H1 (cell line): Measurements from ENCODE around the gene CCDC169. TPM values are rescaled to one million over a fixed set of nuclear protein-coding genes. Genes with fewer than 3 reads are reported as not detected.
"Not testable (repeated sequence)": the region's sequence is repeated elsewhere in the genome, so short reads cannot be mapped to it uniquely, and the experiment has no call there.

Experiments
- CTCF ChIA-PET: fragments of 300-600 bp; sonication (Branson Sonifier 250); formaldehyde crosslinking; loops from one replicate; lab custom pipeline; 2021; ENCODE audit not compliant: partially characterized antibody; lab: Charles Lee
- POLR2A ChIA-PET: fragments of 300-600 bp; sonication (Branson Sonifier 250); formaldehyde crosslinking; loops from one replicate; lab custom pipeline; 2021; ENCODE audit warnings: inconsistent platforms; ENCODE audit not compliant: partially characterized antibody; lab: Charles Lee
- DNase-seq, 2 experiments: peaks; one replicate each; pipeline versions ENCODE4 v3.0.0 to v3.0.0-alpha.2; 2010 to 2022; ENCODE audit warnings: low spot score in 2 of 2, low read depth in 1 of 2, mixed read lengths in 1 of 2
- FAIRE-seq: peaks from 2 replicates; lab custom pipeline; 2011; peaks lifted over from hg19 to GRCh38; lab: Jason Lieb, UNC
- H2AFZ ChIP-seq: 2 replicates; pipeline ENCODE4 v1.8.1; 2012; ENCODE audit warnings: low read length, inconsistent platforms
- H2AK5ac ChIP-seq: 2 replicates; pipeline ENCODE4 v1.6.1; 2013; ENCODE audit warnings: low read depth, low read length
- H2BK120ac ChIP-seq: replicated peaks from 2 replicates; pipeline ENCODE3; 2013; ENCODE audit warnings: low read depth, low read length, inconsistent platforms
- H2BK12ac ChIP-seq: 2 replicates; pipeline ENCODE4 v1.6.1; 2013; ENCODE audit warnings: low read depth, low read length
- H2BK15ac ChIP-seq: 2 replicates; pipeline ENCODE4 v1.6.1; 2013; ENCODE audit warnings: low read length
- H2BK20ac ChIP-seq: 2 replicates; pipeline ENCODE4 v1.6.1; 2013; ENCODE audit warnings: low read length
- H2BK5ac ChIP-seq: 2 replicates; pipeline ENCODE4 v1.6.1; 2013; ENCODE audit warnings: low read depth, low read length
- H3K14ac ChIP-seq: 2 replicates; pipeline ENCODE4 v1.6.1; 2013; ENCODE audit warnings: inconsistent platforms; ENCODE audit not compliant: insufficient read length
- H3K18ac ChIP-seq: 2 replicates; pipeline ENCODE4 v1.6.1; 2013; ENCODE audit warnings: low read length; ENCODE audit errors: extremely low read depth
- H3K23ac ChIP-seq: 2 replicates; pipeline ENCODE4 v1.6.1; 2013; ENCODE audit warnings: inconsistent platforms; ENCODE audit not compliant: insufficient read length
- H3K23me2 ChIP-seq: 2 replicates; pipeline ENCODE4 v1.6.1; 2013; ENCODE audit warnings: low read depth, low read length
- H3K27ac ChIP-seq: 2 replicates; pipeline ENCODE4 v1.6.1; 2011; ENCODE audit warnings: low read depth, low read length, inconsistent platforms
- H3K27me3 ChIP-seq, 4 experiments: replicated peaks in 1 of 4; 1 replicate in 1 of 4; 2 replicates in 3 of 4; pipeline versions ENCODE4 v1.6.1 to v1.8.1; 2011 to 2013; ENCODE audit warnings: low read length in 3 of 4, mild to moderate bottlenecking in 3 of 4, inconsistent platforms in 2 of 4, mixed read lengths in 2 of 4, moderate library complexity in 1 of 4; ENCODE audit not compliant: control insufficient read depth in 3 of 4, insufficient read depth in 3 of 4; ENCODE audit errors: extremely low read depth in 1 of 4
- H3K36me3 ChIP-seq, 4 experiments: 2 replicates each; pipeline versions ENCODE4 v1.6.1 to v1.8.1; 2011 to 2013; ENCODE audit warnings: mild to moderate bottlenecking in 4 of 4, low read length in 3 of 4, moderate library complexity in 2 of 4, control low read depth in 1 of 4, inconsistent platforms in 1 of 4; ENCODE audit not compliant: insufficient read depth in 4 of 4, control insufficient read depth in 2 of 4
- H3K4ac ChIP-seq: replicated peaks from 2 replicates; pipeline ENCODE3; 2013; ENCODE audit warnings: low read length, low read depth, mixed read lengths, inconsistent platforms; ENCODE audit not compliant: insufficient read length
- H3K4me1 ChIP-seq, 4 experiments: replicated peaks in 1 of 4; 1 replicate in 1 of 4; 2 replicates in 3 of 4; pipeline versions ENCODE4 v1.6.1 to v1.8.1; 2011 to 2013; ENCODE audit warnings: low read length in 3 of 4, inconsistent platforms in 2 of 4, mixed read lengths in 1 of 4; ENCODE audit not compliant: insufficient read depth in 4 of 4, control insufficient read depth in 3 of 4
- H3K4me2 ChIP-seq, 2 experiments: 2 replicates each; pipeline versions ENCODE4 v1.6.1 to v1.8.1; 2011 to 2013; ENCODE audit warnings: low read depth in 2 of 2, low read length in 2 of 2, control low read depth in 1 of 2, inconsistent platforms in 1 of 2, mild to moderate bottlenecking in 1 of 2; ENCODE audit not compliant: insufficient read depth in 1 of 2
- H3K4me3 ChIP-seq, 4 experiments: fragments of 200-600, 300-600 bp in 1 of 4; sonication (generic), shearing (Covaris generic), sonication (Bioruptor Twin) in 1 of 4; 2 replicates each; pipeline versions ENCODE4 v1.5.1 to v1.8.1; 2011 to 2016; ENCODE audit warnings: low read length in 4 of 4, low read depth in 3 of 4, control low read depth in 2 of 4, inconsistent platforms in 2 of 4, mild to moderate bottlenecking in 2 of 4, mixed read lengths in 1 of 4, moderate library complexity in 1 of 4; ENCODE audit not compliant: insufficient read depth in 2 of 4; ENCODE audit errors: extremely low read depth in 1 of 4
- H3K56ac ChIP-seq: replicated peaks from 2 replicates; pipeline ENCODE3; 2013; ENCODE audit warnings: low read depth, mild to moderate bottlenecking, mixed read lengths, low read length, inconsistent platforms; ENCODE audit not compliant: insufficient read length
- H3K79me1 ChIP-seq: 2 replicates; pipeline ENCODE4 v1.6.1; 2013; ENCODE audit warnings: low read depth, low read length, control low read depth
- H3K79me2 ChIP-seq, 2 experiments: 2 replicates each; pipeline versions ENCODE4 v1.6.1 to v1.8.1; 2012 to 2013; ENCODE audit warnings: low read length in 2 of 2, mild to moderate bottlenecking in 2 of 2, inconsistent platforms in 1 of 2; ENCODE audit not compliant: insufficient read depth in 2 of 2, control insufficient read depth in 1 of 2
- H3K9ac ChIP-seq, 4 experiments: replicated peaks in 1 of 4; 1 replicate in 1 of 4; 2 replicates in 3 of 4; pipeline versions ENCODE4 v1.6.1 to v1.8.1; 2011 to 2013; ENCODE audit warnings: low read depth in 3 of 4, low read length in 3 of 4, control low read depth in 2 of 4, mild to moderate bottlenecking in 2 of 4, moderate library complexity in 2 of 4, inconsistent platforms in 1 of 4; ENCODE audit errors: extremely low read depth in 1 of 4
- H3K9me3 ChIP-seq, 2 experiments: 2 replicates each; pipeline versions ENCODE4 v1.6.1 to v1.8.1; 2012 to 2013; ENCODE audit warnings: mild to moderate bottlenecking in 2 of 2, moderate library complexity in 2 of 2, control low read depth in 1 of 2, inconsistent platforms in 1 of 2, low read depth in 1 of 2, low read length in 1 of 2, mixed read lengths in 1 of 2; ENCODE audit not compliant: insufficient read depth in 2 of 2
- H4K20me1 ChIP-seq, 2 experiments: replicated peaks in 1 of 2; 2 replicates each; pipeline versions ENCODE3 to v1.8.1; 2011 to 2013; ENCODE audit warnings: inconsistent platforms in 2 of 2, low read length in 2 of 2, mild to moderate bottlenecking in 1 of 2; ENCODE audit not compliant: insufficient read depth in 2 of 2, control insufficient read depth in 1 of 2
- H4K5ac ChIP-seq: 2 replicates; pipeline ENCODE4 v1.6.1; 2013; ENCODE audit warnings: low read length, low read depth, mixed read lengths, inconsistent platforms; ENCODE audit not compliant: insufficient read length
- H4K8ac ChIP-seq: 2 replicates; pipeline ENCODE4 v1.8.0; 2013; ENCODE audit warnings: mild to moderate bottlenecking, moderate library complexity, low read length, inconsistent platforms; ENCODE audit not compliant: insufficient read depth; ENCODE audit errors: extremely low read depth
- H4K91ac ChIP-seq: replicated peaks from 2 replicates; pipeline ENCODE3; 2013; ENCODE audit warnings: low read length, mixed read lengths, inconsistent platforms; ENCODE audit not compliant: insufficient read length
- WGBS, 2 experiments: shearing (Covaris generic) in 1 of 2; methylation state at CpG; one replicate each; pipeline versions ENCODE4 v1.1.6 to v1.1.7; 2013 to 2015; ENCODE audit warnings: low lambda C conversion rate in 2 of 2, mixed read lengths in 2 of 2, inconsistent platforms in 1 of 2, low coverage in 1 of 2, missing lambda C conversion rate in 1 of 2; ENCODE audit not compliant: insufficient replicate concordance in 2 of 2, insufficient coverage in 1 of 2, insufficient read length in 1 of 2; ENCODE audit errors: extremely low coverage in 1 of 2, missing lambda C conversion rate in 1 of 2; 5-methylcytosine and 5-hydroxymethylcytosine counted together
- polyA plus RNA-seq, 7 experiments: library from polyadenylated mRNA; depleted of rRNA in 3 of 7; stranded (reverse) in 5 of 7; unstranded in 2 of 7; fragments of >200 nt in 5 of 7; fragments of 200-250 nt in 2 of 7; gene quantifications; 1 replicate in 5 of 7; 2 replicates in 1 of 7; 4 replicates in 1 of 7; pipeline versions ENCODE4 v1.2.1 to v1.2.3, GENCODE V29; 2011 to 2013; ENCODE audit warnings: missing spikeins in 2 of 7, mixed read lengths in 2 of 7
- total RNA-seq: library from RNA; stranded (reverse); fragmentation: NEBNext Ultra II Directional; extraction: Animal tissue kit (Norgen Biotek cat#: 25700); gene quantifications from 2 replicates; pipeline ENCODE4 v1.2.1, GENCODE V29; 2021

Gene CCDC169
- total and polyA plus RNA-seq, 2 of the 8 experiments (the other 6 are each of a cell fraction or from before 2014, with no cell fraction given) = 7.2 to 44.0 TPM

GRCh38 chr13:36324881-36325280 lies 27.3 kb upstream of the CCDC169 start:
- peaks cover 0 to 52% (median 7%) of the 10 kb centered on the region in 4 experiments; a peak in 3 of 8 replicates for H3K36me3 ChIP-seq
- H3K4ac ChIP-seq, H3K23me2 ChIP-seq, H3K56ac ChIP-seq, H2BK5ac ChIP-seq, H3K4me2 ChIP-seq, H3K9ac ChIP-seq, H3K4me3 ChIP-seq, H3K79me1 ChIP-seq, H3K23ac ChIP-seq, DNase-seq, H3K9me3 ChIP-seq, H4K20me1 ChIP-seq, H3K4me1 ChIP-seq, H2AK5ac ChIP-seq, H3K27ac ChIP-seq, H3K79me2 ChIP-seq, H2AFZ ChIP-seq, H2BK120ac ChIP-seq, H4K5ac ChIP-seq, H2BK15ac ChIP-seq, FAIRE-seq, H4K8ac ChIP-seq, H3K27me3 ChIP-seq, H3K18ac ChIP-seq, H3K14ac ChIP-seq, H2BK12ac ChIP-seq, H2BK20ac ChIP-seq, H4K91ac ChIP-seq: not testable (repeated sequence)
- POLR2A ChIA-PET = interaction anchor here (1.3 to 4.7 kb wide), 3 partner anchors 9 to 27 kb away, joined by 3 to 30 read pairs (median 3); partner anchors contain the start of gene CCDC169
- CTCF ChIA-PET = interaction anchor here (1.6 to 2.1 kb wide), 2 partner anchors 22 to 42 kb away, joined by 5 read pairs; partner anchors contain the start of gene SPART
- 56% methylated on average over 5 of the region's 5 CpGs; no CpG with 5 or more reads in 1 of the 2 experiments for WGBS, 2 experiments
